SKM-1 (cell line): ENCODE data around the gene SCUBE2.
"Not testable (repeated sequence)": the region's sequence is repeated elsewhere in the genome, so short reads cannot be mapped to it uniquely, and the experiment has no call there.

Source experiments
- DNase-seq: peaks from one replicate; lab custom pipeline; 2025; ENCODE audit not compliant: unreplicated experiment; lab: John Stamatoyannopoulos, UW

Gene SCUBE2

DNA sequence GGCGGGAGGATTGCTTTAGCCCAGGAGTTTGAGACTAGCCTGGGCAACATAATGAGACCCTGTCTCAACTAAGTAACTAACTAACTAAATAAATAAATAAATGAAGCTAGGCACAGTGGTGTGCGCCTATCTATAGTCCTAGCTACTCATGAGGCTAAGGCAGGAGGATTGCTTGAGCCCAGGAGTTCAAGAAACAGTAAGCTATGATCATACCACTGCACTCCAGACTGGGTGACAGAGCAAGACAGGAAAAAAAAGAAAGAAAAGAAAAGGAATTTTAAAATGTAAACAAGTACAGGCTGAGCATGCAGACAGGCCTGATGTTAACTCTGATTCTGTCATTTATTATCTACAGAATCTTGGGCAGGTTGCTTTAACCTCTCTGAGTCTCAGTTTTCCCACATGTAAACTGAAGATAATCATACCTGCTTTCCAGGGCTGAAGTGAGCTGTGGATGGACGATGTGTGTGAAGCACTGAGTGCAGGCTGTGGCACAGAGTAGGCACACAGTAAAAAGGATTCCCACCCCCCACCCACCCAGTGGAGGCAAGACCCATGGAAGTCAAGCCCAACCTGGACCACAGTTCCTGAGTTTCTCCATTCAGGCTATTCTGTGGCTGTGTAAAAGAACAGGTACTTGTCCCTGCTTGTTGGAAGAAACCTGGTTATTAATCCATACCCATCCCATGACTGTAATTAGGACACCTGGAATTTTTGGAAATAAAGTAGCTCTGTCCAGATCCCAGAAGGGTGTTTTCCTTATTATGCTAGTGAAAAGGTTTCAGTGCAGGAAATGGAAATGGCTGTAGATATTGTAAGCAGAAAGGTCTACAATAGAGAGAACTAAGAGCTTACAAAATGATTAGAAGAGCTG is 18.7 kb upstream of the SCUBE2 start:
- DNase-seq, result no peak

DNA sequence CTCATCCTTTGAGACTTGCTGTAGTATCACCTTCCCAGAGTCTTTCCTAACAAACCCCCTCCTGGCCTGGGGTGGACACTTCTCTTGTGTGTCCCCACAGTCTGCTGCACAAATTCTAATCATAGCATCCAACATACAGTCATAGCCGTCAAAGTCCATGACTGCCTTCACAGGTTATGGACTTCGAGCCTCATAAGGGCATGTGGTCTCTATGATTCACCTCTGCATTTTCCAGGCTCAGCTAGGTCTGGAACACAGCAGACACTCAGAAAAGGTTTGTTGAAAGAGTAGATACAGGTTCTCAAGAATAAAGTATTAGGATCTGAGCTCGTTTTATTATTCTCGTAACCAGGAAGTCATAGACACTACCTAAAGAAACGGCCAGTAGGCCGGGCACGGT is 13.2 kb upstream of the SCUBE2 start:
- no peak for DNase-seq

DNA sequence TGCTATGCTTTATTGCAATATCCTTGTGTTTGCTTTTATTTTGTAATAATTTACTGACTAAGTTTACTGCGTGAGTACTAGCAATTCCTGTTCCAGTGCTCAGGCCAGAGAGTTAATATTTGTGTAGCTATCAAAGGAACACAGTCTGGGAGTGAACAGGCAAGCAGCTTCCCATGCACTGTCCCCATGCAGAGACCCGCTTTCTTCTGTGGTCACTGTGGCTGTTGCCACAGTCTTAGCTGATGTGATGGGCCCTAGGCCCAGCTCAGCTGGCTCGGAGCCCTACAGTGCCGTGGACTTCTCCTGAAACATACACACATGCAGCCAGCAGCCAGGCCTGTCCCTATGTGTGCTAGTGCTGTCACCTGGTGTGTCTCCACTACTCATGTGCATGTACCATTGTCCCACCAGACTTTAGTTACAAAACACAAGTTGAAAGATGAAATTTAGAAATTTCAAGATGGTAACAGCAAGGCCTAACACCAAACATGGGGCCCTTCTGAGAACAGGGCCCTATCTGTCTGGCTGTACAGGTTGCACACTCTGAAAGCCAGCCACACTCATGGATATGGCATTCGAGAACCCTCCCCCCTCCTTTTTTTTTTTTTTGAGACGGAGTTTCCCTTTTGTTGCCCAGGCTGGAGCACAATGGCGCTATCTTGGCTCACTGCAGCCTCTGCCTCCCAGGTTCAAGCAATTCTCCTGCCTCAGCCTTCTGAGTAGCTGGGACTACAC is 12.3 kb upstream of the SCUBE2 start:
- DNase-seq, result no peak

DNA sequence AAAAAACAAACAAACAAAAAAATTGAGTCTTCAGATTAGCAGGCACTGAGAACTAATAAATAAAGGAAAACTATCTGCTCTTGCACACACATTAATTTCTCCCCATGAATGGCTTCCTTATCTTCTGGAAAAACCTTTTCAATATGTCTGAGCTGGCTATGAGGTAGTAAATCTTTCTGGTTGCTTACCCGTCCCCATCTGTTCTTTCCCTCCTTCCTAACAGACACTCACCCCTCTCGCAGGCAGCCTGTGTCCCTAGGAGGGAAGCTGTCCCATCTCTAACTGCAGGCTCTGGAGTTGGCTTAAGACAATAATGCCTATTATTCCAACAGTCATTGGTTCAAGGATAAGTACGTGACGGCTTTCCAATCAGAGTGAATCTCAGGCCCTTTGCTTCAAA is 8.2 kb upstream of the SCUBE2 start:
- no peak for DNase-seq

DNA sequence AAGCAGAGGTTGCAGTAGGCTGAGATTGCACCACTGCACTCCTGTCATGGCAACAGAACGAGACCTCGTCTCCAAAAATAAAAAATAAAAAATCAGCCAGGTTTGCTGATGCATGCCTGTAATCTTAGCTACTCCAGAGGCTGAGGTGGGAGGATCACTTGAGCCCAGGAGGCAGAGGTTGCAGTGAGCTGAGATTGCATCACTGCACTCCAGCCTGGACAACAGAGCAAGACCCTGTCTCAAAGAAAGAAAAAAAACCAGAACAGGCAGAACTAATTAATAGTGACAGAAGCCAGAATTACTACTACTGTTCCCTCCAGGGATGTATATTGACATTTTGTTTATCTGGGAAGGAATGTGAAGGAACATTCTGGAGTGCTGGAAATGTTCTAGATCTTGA is 7.1 kb upstream of the SCUBE2 start:
- not testable (repeated sequence) for DNase-seq

DNA sequence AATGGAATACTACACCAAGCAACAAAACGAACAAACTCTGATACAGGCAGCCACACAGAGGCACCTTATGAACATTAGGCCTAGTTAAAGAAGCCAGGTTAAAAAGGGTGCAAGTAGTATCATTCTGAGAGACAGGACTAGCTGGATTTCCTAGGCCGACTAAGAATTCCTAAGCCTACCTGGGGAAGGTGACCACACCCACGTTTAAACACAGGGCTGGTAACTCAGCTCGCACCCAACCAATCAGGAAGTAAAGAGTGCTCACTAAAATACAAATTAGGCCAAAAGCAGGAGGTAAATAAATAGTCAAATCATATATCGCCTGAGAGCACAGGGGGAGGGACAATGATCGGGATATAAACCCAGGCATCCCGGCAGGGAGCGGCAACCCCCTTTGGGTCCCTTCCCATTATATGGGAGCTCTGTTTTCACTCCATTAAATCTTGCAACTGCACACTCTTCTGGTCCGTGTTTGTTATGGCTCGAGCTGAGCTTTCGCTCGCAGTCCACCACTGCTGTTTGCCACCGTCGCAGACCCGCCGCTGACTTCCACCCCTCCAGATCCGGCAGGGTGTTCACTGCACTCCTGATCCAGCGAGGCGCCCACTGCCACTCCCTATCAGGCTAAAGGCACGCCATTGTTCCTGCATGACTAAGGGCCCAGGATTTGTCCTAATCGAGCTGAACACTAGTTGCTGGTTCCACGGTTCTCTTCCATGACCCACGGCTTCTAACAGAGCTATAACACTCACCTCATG is 6.0 kb upstream of the SCUBE2 start:
- DNase-seq, result not testable (repeated sequence)

DNA sequence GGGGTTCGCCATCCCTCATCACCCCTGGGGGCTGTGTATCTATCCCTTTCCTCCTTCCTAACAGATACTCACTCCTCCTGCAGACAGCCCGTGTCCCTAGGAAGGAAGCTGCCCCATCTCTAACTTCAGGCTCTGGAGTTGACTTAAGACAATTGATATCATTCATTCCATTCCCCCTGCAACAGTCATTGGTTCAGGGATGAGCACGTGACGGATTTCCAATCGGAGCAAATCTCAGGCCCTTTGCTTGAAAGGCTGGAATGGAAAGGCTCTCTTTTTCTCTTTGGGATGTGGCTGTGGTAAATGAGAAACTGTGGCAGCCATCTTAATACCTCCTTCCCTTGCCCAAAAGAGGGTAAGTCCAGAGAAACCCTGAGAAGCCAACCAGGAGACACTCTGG is 5.0 kb upstream of the SCUBE2 start:
- DNase-seq, result no peak

DNA sequence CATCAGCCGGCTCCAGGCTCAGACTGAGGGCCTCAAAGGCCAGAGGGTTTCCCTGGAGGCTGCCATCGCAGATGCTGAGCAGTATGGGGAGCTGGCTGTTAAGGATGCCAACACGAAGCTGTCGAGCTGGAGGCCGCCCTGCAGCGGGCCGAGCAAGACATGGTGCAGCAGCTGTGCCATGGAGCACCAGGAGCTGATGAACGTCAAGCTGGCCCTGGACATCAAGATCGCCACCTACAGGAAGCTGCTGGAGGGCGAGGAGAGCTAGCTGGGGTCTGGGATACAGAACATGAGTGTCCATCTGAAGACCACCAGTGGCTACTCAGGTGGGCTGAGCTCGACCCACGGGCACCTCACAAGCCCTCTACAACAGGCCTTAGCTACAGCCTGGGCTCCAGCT is 4.0 kb upstream of the SCUBE2 start:
- DNase-seq, result no peak

DNA sequence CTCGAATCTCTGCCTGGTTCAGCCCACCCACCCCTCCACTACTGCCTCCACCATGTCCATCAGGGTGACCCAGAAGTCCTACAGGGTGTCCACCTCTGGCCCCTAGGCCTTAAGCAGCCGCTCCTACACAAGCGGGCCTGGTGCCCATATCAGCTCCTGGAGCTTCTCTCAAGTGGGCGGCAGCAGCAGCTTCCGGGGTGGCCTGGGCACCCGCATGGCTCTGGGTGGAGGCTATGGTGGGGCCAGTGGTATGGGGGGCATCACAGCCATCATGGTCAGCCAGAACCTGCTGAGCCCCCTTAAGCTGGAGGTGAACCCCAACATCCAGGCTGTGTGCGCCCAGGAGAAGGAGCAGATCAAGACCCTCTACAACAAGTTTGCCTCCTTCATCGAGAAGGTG is 3.0 kb upstream of the SCUBE2 start:
- no peak for DNase-seq

DNA sequence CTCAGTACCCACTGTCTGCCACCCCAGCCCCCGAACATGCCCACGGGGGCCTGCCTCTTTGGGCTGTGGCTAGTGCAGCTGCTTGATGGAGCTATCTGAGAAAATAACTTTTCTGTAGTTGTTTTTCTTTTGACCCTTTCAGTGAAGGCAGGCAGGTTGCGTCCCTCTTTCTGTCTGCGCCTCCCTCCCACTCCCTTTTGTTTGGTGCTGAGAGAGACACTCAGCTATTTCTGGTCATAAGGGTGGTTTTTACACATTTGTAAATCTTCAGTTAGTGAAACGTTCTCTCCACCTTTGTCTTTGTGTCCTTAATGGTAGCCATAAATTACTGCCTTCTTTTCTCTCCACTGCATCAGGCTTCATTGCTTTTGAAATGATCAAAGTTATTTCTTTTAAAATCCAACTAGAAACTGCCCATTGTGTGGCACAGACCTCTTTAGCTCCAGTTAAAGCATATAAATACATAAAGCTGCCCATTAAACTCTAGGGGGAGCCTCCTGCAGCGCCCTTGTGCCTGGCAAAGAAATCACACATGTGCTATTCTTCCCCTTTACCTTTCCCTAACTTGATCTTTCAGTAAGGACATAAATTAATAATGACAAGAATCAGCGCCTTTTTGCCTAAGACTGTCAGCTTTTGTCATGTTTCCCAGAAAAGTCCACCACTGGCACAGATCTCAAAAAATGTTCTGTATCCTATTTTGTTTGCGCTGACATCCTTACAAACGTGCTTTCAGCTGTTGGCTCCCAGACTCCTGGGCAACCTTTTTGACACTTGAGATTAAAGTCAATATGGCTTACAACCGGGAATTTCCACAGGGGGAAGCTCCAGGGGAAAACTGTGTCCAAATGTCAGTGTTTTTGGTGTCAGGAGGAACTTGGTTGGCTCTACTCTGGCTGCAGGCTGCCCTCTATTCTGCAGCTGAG is 1.7 kb upstream of the SCUBE2 start:
- DNase-seq, result no peak

DNA sequence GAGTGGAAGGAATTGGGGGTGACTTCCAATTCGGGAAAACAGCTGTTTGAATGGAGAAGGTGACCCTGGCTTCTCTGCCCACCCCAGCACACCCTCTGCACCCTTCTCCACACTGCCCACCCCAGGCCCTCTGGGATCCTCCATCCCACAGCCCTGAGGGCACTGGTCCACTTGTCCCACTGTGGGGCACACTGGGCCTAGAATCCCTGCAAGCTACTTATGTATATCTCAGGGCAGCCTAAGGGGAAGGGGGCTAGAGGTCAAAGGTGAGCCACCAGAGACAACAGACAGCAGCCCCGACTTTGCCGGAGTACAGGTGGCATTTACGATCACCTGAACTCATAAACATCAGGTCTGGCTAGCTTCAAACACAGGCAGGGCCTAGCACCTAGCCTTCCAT is 673 bp upstream of the SCUBE2 start:
- DNase-seq, result no peak

DNA sequence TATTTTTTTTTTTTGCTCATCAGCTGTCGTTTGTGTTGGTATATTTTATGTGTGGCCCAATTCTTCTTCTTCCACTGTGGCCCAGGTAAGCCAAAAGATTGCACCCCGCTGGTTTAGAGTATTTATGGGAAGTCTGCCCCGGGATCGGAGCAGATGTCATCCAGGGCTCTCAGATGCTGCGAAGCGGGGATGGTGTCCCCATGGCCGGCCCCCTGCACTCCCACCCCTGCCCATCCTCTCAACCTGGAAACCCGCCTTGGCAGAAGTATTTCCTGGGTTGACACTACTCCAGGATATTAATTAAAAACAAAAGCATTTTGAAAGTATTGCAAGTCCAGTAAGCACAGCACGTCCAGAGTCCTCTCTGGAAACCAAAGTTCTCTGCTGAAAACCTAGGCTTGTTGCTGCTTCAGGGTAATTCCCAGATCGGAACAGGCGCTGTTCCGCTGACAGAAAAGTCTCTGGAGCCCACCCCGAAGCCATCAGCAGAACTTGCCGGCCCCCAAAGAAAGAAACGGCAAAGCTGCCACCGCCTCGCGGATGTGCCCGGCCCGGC is 833 bp downstream of the SCUBE2 start:
- DNase-seq, result no peak

DNA sequence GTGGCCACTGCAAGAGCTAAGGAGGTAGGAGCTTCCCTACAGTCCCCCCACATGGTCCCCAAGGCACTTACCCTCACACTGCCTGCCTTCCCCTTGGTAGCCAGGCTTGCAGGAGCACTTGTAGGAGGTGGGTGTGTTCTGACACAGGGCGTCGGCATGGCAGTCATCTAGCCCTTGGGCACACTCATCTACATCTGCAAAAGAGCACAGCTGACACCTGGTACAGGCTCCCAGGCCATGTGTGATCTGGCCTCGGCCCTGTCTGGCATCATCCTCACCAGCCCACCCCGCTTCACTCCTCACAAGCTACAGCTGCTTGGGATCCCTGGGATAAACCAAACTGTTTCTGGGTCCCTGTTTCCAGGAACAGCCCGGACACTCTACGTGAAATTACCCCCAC is 1.8 kb downstream of the SCUBE2 start:
- DNase-seq, result no peak

DNA sequence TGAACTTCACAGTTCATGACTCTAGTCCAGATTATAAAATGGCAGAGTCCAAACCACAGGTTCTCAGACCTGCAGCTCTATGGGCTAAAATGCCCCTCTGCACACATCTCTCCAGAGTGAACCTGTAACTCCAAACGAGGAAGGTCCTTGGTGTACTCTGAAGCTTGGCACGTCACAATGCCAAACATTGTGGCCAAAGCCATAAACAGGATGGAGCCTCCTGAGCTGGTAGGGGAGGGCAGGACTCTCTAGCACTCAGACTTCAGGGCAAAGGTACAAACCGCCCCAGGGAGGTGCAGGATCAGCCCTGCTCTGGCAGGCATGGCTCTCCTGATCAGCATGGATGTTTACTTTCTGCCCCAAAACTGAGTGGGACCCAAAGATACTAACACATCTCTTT is 2.3 kb downstream of the SCUBE2 start:
- DNase-seq, result no peak

DNA sequence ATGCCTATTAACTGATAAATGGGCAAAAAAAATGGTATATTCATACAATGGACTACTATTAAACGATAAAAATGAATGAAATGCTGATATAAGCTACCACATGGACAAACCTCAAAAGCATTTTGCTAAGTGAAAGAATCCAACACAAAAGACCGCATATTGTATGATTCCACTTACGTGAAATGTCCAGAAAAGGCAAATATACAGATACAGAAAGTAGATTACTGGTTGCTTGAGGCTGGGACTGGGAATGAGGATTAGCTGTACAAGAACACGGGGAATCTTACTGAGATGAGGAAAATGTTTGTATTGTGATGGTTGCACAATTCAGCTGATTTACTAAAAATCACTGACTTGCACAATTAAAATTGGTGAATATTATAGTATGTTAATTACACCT is 8.8 kb downstream of the SCUBE2 start:
- DNase-seq, result no peak

DNA sequence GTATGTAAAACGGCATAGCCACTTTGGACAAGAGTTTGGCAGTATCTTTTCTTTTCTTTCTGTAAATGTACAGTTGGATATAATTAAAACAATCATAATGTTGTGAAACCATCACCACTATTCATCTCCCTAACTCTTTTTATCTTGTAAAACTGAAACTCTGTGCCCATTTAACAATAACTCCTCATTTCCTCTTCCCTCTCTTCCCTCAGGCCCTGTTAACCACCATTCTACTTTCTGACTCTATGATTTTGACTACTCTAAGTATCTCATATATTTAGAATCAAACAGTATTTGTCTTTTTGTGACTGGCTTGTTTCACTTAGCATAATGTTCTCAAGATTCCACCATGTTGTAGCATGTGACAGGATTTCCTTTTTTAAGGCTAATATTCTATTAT is 10.2 kb downstream of the SCUBE2 start:
- DNase-seq, result no peak

DNA sequence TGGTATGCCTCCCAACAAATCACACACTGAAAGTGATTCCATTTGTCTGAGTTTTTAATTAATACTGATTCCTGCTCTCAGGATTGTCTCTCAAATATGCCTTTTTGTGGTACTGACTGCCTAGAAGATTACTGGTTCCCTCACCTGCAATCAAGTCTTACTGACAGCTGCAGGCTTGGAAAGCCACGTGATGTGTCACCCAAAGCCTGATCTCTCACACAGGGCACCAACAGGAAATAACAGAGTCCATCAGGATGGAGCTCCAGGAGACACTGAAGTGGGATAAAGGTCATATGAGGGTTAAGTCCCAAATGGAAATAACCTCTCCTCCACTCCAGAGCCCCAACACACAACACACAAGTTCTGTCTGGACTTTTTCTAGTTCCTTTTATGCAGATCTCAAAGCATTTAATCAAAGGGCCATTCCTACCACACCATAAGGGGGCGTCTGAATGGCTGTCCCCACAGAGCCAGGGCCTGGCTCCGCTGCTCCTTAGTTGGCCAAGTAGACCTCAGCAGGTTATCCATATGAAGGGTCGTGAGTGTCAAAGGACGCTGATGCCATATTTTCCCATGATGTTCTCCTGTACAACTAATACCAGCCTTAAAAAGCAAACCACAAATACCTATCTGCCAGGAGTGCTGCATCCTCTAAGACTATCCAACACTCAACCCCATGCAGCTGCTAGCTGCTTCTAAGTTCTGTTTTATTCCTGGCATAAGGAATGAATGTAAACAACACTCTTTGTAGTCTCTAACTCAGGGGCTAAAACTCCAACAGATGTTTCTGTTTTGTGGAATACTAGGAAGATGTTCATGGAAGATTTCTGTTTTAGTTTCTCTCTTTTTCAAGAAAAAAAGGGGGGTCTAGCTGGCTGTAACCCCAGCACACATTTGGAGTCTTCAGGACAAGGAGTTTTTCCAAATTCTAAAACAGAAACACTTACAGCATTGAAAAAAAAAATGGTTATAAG is 13.0 kb downstream of the SCUBE2 start:
- DNase-seq, result no peak

DNA sequence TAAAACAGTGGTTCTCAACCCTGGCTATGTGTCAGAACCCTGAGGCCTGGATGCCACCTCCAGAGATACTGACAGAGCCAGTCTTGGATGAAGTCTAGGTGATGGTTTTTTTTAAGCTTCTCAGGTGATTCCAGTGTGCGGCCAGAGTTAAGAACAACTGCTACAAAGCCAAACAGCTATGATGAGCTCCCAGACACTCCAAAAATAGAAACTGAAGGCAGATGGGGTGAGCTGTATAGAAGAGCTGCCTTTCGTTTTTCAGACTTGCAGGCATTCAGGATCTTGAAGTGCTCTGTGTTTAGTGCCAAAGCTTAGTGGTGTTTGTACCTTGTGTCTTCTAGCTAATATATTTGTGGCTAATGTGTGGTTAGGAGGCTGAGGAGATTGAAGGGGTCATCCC is 14.2 kb downstream of the SCUBE2 start:
- no peak for DNase-seq

DNA sequence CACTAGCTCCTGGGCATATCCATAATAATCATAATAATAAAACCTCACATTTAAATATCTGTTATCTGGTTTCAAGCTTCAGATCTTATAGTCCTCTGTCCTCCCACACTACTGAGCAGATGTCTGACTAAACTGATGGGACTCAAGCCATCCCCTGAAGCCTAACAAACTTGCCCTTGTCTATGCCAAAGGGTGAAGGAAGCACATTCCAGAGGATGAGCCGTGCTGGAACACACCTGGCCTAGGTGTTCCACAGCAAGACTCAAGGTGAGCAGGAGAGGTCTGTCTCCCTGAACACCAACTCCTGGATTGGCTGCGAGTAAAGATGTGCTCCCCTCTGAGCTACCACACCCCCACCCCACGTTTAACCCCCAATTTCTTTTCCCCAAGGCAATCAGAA is 14.7 kb downstream of the SCUBE2 start:
- DNase-seq, result no peak
